H1 (cell line): ENCODE data around the gene STAM. TPM values are rescaled to one million over a fixed set of nuclear protein-coding genes. Genes with fewer than 3 reads are reported as not detected.

Source experiments
- CTCF ChIA-PET: fragments of 300-600 bp; sonication (Branson Sonifier 250); formaldehyde crosslinking; loops from one replicate; lab custom pipeline; 2021; ENCODE audit not compliant: partially characterized antibody; lab: Charles Lee
- POLR2A ChIA-PET: fragments of 300-600 bp; sonication (Branson Sonifier 250); formaldehyde crosslinking; loops from one replicate; lab custom pipeline; 2021; ENCODE audit warnings: inconsistent platforms; ENCODE audit not compliant: partially characterized antibody; lab: Charles Lee
- DNase-seq, 2 experiments: peaks; one replicate each; pipeline versions ENCODE4 v3.0.0 to v3.0.0-alpha.2; 2010 to 2022; ENCODE audit warnings: low spot score in 2 of 2, low read depth in 1 of 2, mixed read lengths in 1 of 2
- FAIRE-seq: peaks from 2 replicates; lab custom pipeline; 2011; peaks lifted over from hg19 to GRCh38; lab: Jason Lieb, UNC
- H2AFZ ChIP-seq: 2 replicates; pipeline ENCODE4 v1.8.1; 2012; ENCODE audit warnings: low read length, inconsistent platforms
- H2AK5ac ChIP-seq: 2 replicates; pipeline ENCODE4 v1.6.1; 2013; ENCODE audit warnings: low read depth, low read length
- H2BK120ac ChIP-seq: replicated peaks from 2 replicates; pipeline ENCODE3; 2013; ENCODE audit warnings: low read depth, low read length, inconsistent platforms
- H2BK12ac ChIP-seq: 2 replicates; pipeline ENCODE4 v1.6.1; 2013; ENCODE audit warnings: low read depth, low read length
- H2BK15ac ChIP-seq: 2 replicates; pipeline ENCODE4 v1.6.1; 2013; ENCODE audit warnings: low read length
- H2BK20ac ChIP-seq: 2 replicates; pipeline ENCODE4 v1.6.1; 2013; ENCODE audit warnings: low read length
- H2BK5ac ChIP-seq: 2 replicates; pipeline ENCODE4 v1.6.1; 2013; ENCODE audit warnings: low read depth, low read length
- H3K14ac ChIP-seq: 2 replicates; pipeline ENCODE4 v1.6.1; 2013; ENCODE audit warnings: inconsistent platforms; ENCODE audit not compliant: insufficient read length
- H3K18ac ChIP-seq: 2 replicates; pipeline ENCODE4 v1.6.1; 2013; ENCODE audit warnings: low read length; ENCODE audit errors: extremely low read depth
- H3K23ac ChIP-seq: 2 replicates; pipeline ENCODE4 v1.6.1; 2013; ENCODE audit warnings: inconsistent platforms; ENCODE audit not compliant: insufficient read length
- H3K23me2 ChIP-seq: 2 replicates; pipeline ENCODE4 v1.6.1; 2013; ENCODE audit warnings: low read depth, low read length
- H3K27ac ChIP-seq: 2 replicates; pipeline ENCODE4 v1.6.1; 2011; ENCODE audit warnings: low read depth, low read length, inconsistent platforms
- H3K27me3 ChIP-seq, 4 experiments: replicated peaks in 1 of 4; 1 replicate in 1 of 4; 2 replicates in 3 of 4; pipeline versions ENCODE4 v1.6.1 to v1.8.1; 2011 to 2013; ENCODE audit warnings: low read length in 3 of 4, mild to moderate bottlenecking in 3 of 4, inconsistent platforms in 2 of 4, mixed read lengths in 2 of 4, moderate library complexity in 1 of 4; ENCODE audit not compliant: control insufficient read depth in 3 of 4, insufficient read depth in 3 of 4; ENCODE audit errors: extremely low read depth in 1 of 4
- H3K36me3 ChIP-seq, 4 experiments: 2 replicates each; pipeline versions ENCODE4 v1.6.1 to v1.8.1; 2011 to 2013; ENCODE audit warnings: mild to moderate bottlenecking in 4 of 4, low read length in 3 of 4, moderate library complexity in 2 of 4, control low read depth in 1 of 4, inconsistent platforms in 1 of 4; ENCODE audit not compliant: insufficient read depth in 4 of 4, control insufficient read depth in 2 of 4
- H3K4ac ChIP-seq: replicated peaks from 2 replicates; pipeline ENCODE3; 2013; ENCODE audit warnings: low read length, low read depth, mixed read lengths, inconsistent platforms; ENCODE audit not compliant: insufficient read length
- H3K4me1 ChIP-seq, 4 experiments: replicated peaks in 1 of 4; 1 replicate in 1 of 4; 2 replicates in 3 of 4; pipeline versions ENCODE4 v1.6.1 to v1.8.1; 2011 to 2013; ENCODE audit warnings: low read length in 3 of 4, inconsistent platforms in 2 of 4, mixed read lengths in 1 of 4; ENCODE audit not compliant: insufficient read depth in 4 of 4, control insufficient read depth in 3 of 4
- H3K4me2 ChIP-seq, 2 experiments: 2 replicates each; pipeline versions ENCODE4 v1.6.1 to v1.8.1; 2011 to 2013; ENCODE audit warnings: low read depth in 2 of 2, low read length in 2 of 2, control low read depth in 1 of 2, inconsistent platforms in 1 of 2, mild to moderate bottlenecking in 1 of 2; ENCODE audit not compliant: insufficient read depth in 1 of 2
- H3K4me3 ChIP-seq, 4 experiments: fragments of 200-600, 300-600 bp in 1 of 4; sonication (generic), shearing (Covaris generic), sonication (Bioruptor Twin) in 1 of 4; 2 replicates each; pipeline versions ENCODE4 v1.5.1 to v1.8.1; 2011 to 2016; ENCODE audit warnings: low read length in 4 of 4, low read depth in 3 of 4, control low read depth in 2 of 4, inconsistent platforms in 2 of 4, mild to moderate bottlenecking in 2 of 4, mixed read lengths in 1 of 4, moderate library complexity in 1 of 4; ENCODE audit not compliant: insufficient read depth in 2 of 4; ENCODE audit errors: extremely low read depth in 1 of 4
- H3K56ac ChIP-seq: replicated peaks from 2 replicates; pipeline ENCODE3; 2013; ENCODE audit warnings: low read depth, mild to moderate bottlenecking, mixed read lengths, low read length, inconsistent platforms; ENCODE audit not compliant: insufficient read length
- H3K79me1 ChIP-seq: 2 replicates; pipeline ENCODE4 v1.6.1; 2013; ENCODE audit warnings: low read depth, low read length, control low read depth
- H3K79me2 ChIP-seq, 2 experiments: 2 replicates each; pipeline versions ENCODE4 v1.6.1 to v1.8.1; 2012 to 2013; ENCODE audit warnings: low read length in 2 of 2, mild to moderate bottlenecking in 2 of 2, inconsistent platforms in 1 of 2; ENCODE audit not compliant: insufficient read depth in 2 of 2, control insufficient read depth in 1 of 2
- H3K9ac ChIP-seq, 4 experiments: replicated peaks in 1 of 4; 1 replicate in 1 of 4; 2 replicates in 3 of 4; pipeline versions ENCODE4 v1.6.1 to v1.8.1; 2011 to 2013; ENCODE audit warnings: low read depth in 3 of 4, low read length in 3 of 4, control low read depth in 2 of 4, mild to moderate bottlenecking in 2 of 4, moderate library complexity in 2 of 4, inconsistent platforms in 1 of 4; ENCODE audit errors: extremely low read depth in 1 of 4
- H3K9me3 ChIP-seq, 2 experiments: 2 replicates each; pipeline versions ENCODE4 v1.6.1 to v1.8.1; 2012 to 2013; ENCODE audit warnings: mild to moderate bottlenecking in 2 of 2, moderate library complexity in 2 of 2, control low read depth in 1 of 2, inconsistent platforms in 1 of 2, low read depth in 1 of 2, low read length in 1 of 2, mixed read lengths in 1 of 2; ENCODE audit not compliant: insufficient read depth in 2 of 2
- H4K20me1 ChIP-seq, 2 experiments: replicated peaks in 1 of 2; 2 replicates each; pipeline versions ENCODE3 to v1.8.1; 2011 to 2013; ENCODE audit warnings: inconsistent platforms in 2 of 2, low read length in 2 of 2, mild to moderate bottlenecking in 1 of 2; ENCODE audit not compliant: insufficient read depth in 2 of 2, control insufficient read depth in 1 of 2
- H4K5ac ChIP-seq: 2 replicates; pipeline ENCODE4 v1.6.1; 2013; ENCODE audit warnings: low read length, low read depth, mixed read lengths, inconsistent platforms; ENCODE audit not compliant: insufficient read length
- H4K8ac ChIP-seq: 2 replicates; pipeline ENCODE4 v1.8.0; 2013; ENCODE audit warnings: mild to moderate bottlenecking, moderate library complexity, low read length, inconsistent platforms; ENCODE audit not compliant: insufficient read depth; ENCODE audit errors: extremely low read depth
- H4K91ac ChIP-seq: replicated peaks from 2 replicates; pipeline ENCODE3; 2013; ENCODE audit warnings: low read length, mixed read lengths, inconsistent platforms; ENCODE audit not compliant: insufficient read length
- CHD2 ChIP-seq: IDR thresholded peaks from 2 replicates; pipeline ENCODE4 v1.6.1; 2012; ENCODE audit warnings: low read length, improper control_type of control experiment
- CTCF ChIP-seq, 3 experiments: IDR thresholded peaks; 1 replicate in 2 of 3; 2 replicates in 1 of 3; pipeline versions ENCODE4 v1.5.1 to v1.6.1; 2011; ENCODE audit warnings: low read length in 3 of 3, mild to moderate bottlenecking in 3 of 3, inconsistent platforms in 2 of 3, low read depth in 1 of 3, moderate library complexity in 1 of 3; ENCODE audit not compliant: insufficient read depth in 1 of 3; ENCODE audit errors: control extremely low read depth in 1 of 3
- WGBS, 2 experiments: shearing (Covaris generic) in 1 of 2; methylation state at CpG; one replicate each; pipeline versions ENCODE4 v1.1.6 to v1.1.7; 2013 to 2015; ENCODE audit warnings: low lambda C conversion rate in 2 of 2, mixed read lengths in 2 of 2, inconsistent platforms in 1 of 2, low coverage in 1 of 2, missing lambda C conversion rate in 1 of 2; ENCODE audit not compliant: insufficient replicate concordance in 2 of 2, insufficient coverage in 1 of 2, insufficient read length in 1 of 2; ENCODE audit errors: extremely low coverage in 1 of 2, missing lambda C conversion rate in 1 of 2; 5-methylcytosine and 5-hydroxymethylcytosine counted together
- polyA plus RNA-seq, 7 experiments: library from polyadenylated mRNA; depleted of rRNA in 3 of 7; stranded (reverse) in 5 of 7; unstranded in 2 of 7; fragments of >200 nt in 5 of 7; fragments of 200-250 nt in 2 of 7; gene quantifications; 1 replicate in 5 of 7; 2 replicates in 1 of 7; 4 replicates in 1 of 7; pipeline versions ENCODE4 v1.2.1 to v1.2.3, GENCODE V29; 2011 to 2013; ENCODE audit warnings: missing spikeins in 2 of 7, mixed read lengths in 2 of 7
- total RNA-seq: library from RNA; stranded (reverse); fragmentation: NEBNext Ultra II Directional; extraction: Animal tissue kit (Norgen Biotek cat#: 25700); gene quantifications from 2 replicates; pipeline ENCODE4 v1.2.1, GENCODE V29; 2021

STAM gene
- total and polyA plus RNA-seq, 2 of the 8 experiments (the other 6 are each of a cell fraction or from before 2014, with no cell fraction given), result 22.0 to 27.8 TPM

- Histone ChIP-seq H3K18ac (no peak overlapping the region), H3K56ac (no peak overlapping the region), H4K8ac (no peak overlapping the region), H3K36me3 (no peaks in the 10 kb centered on the region), H3K4me1 (no peaks in the 10 kb centered on the region), H4K20me1 (no peaks in the 10 kb centered on the region), H3K23ac (no peak overlapping the region), H3K79me2 (no peaks in the 10 kb centered on the region), H2AK5ac (no peak overlapping the region), H3K9ac (no peak overlapping the region), H3K14ac (no peak overlapping the region), H3K4me3 (no peak overlapping the region), H3K79me1 (no peaks in the 10 kb centered on the region), H2BK12ac (no peak overlapping the region), H2AFZ (no peak overlapping the region), H4K91ac (no peak overlapping the region), H4K5ac (no peak overlapping the region), H3K23me2 (no peaks in the 10 kb centered on the region), H3K9me3 (no peaks in the 10 kb centered on the region), H2BK120ac (no peak overlapping the region), H2BK15ac (no peak overlapping the region), H3K27me3 (no peaks in the 10 kb centered on the region), H3K27ac (no peak overlapping the region), H2BK5ac (no peak overlapping the region), H2BK20ac (no peak overlapping the region), H3K4me2 (no peak overlapping the region), H3K4ac (no peak overlapping the region)
- 72% methylated on average over 12 of the region's 12 CpGs; no CpG with 5 or more reads in 1 of the 2 experiments for WGBS, 2 experiments
- ChIA-PET CTCF (interaction anchor here (0.8 to 2.4 kb wide), 25 partner anchors 9 to 487 kb away, joined by 3 to 7 read pairs (median 3); partner anchors contain the start of gene STAM), POLR2A (no interaction called here)
- peak; percentile 90 for FAIRE-seq
- DNase-seq, result peak in 1 of 2 experiments; percentile 40
- TF ChIP-seq CHD2, result no peak
- peak in 2 of 3 experiments; percentile 31 to 54; a peak in 2 of 4 replicates for TF ChIP-seq CTCF (IDR thresholded peaks at IDR 0.05; ENCODE audit: control extremely low read depth in 1 of 3, insufficient read depth in 1 of 3, low read depth in 1 of 3, low read length in 3 of 3)
Observed at GRCh38 chr10:17737027-17737965, 93.3 kb downstream of the STAM start.
